Endothelial cell of umbilical vein (primary cell): ENCODE data around the gene MCCD1. TPM values are rescaled to one million over a fixed set of nuclear protein-coding genes. Genes with fewer than 3 reads are reported as not detected.
"Not testable (repeated sequence)": the region's sequence is repeated elsewhere in the genome, so short reads cannot be mapped to it uniquely, and the experiment has no call there.

Experiments
- BruUV-seq: library from RNA; stranded (reverse); fragments of 400-500 nt; replicated peaks from 2 replicates; lab custom pipeline; 2021; lab: Mats Ljungman, UMichigan
- CTCF ChIA-PET: fragments of 300-600, 350-600 bp; sonication (Branson Sonifier 250); formaldehyde crosslinking; loops from one replicate; lab custom pipeline; 2021; ENCODE audit warnings: antibody characterized with exemption, inconsistent platforms; lab: Charles Lee
- POLR2A ChIA-PET: fragments of 300-600, 350-600 bp; sonication (Branson Sonifier 250); formaldehyde crosslinking; loops from one replicate; lab custom pipeline; 2021; ENCODE audit warnings: antibody characterized with exemption, inconsistent platforms; lab: Charles Lee
- DNase-seq: peaks from one replicate; pipeline ENCODE4 v3.0.0-alpha.2; 2011; ENCODE audit warnings: low read depth, low spot score
- FAIRE-seq: peaks from 2 replicates; lab custom pipeline; 2011; peaks lifted over from hg19 to GRCh38; lab: Jason Lieb, UNC
- H2AFZ ChIP-seq: 2 replicates; pipeline ENCODE4 v1.6.0; 2012; ENCODE audit warnings: low read depth, low read length, control low read depth, inconsistent platforms
- H3K27ac ChIP-seq: 2 replicates; pipeline ENCODE4 v1.5.1; 2011; ENCODE audit warnings: low read depth, mild to moderate bottlenecking, control low read depth, low read length, moderate library complexity; ENCODE audit not compliant: insufficient read depth
- H3K27me3 ChIP-seq, 2 experiments: 2 replicates each; pipeline versions ENCODE4 v1.6.0 to v1.6.1; 2011; ENCODE audit warnings: low read length in 2 of 2, mixed read lengths in 1 of 2; ENCODE audit not compliant: control insufficient read depth in 2 of 2, insufficient read depth in 2 of 2
- H3K36me3 ChIP-seq, 2 experiments: 2 replicates in 1 of 2; 3 replicates in 1 of 2; pipeline ENCODE4 v1.5.1; 2011; ENCODE audit warnings: low read length in 2 of 2, mild to moderate bottlenecking in 1 of 2, moderate library complexity in 1 of 2; ENCODE audit not compliant: control insufficient read depth in 2 of 2, insufficient read depth in 2 of 2; ENCODE audit errors: extremely low read depth in 1 of 2
- H3K4me1 ChIP-seq: 3 replicates; pipeline ENCODE4 v1.5.1; 2011; ENCODE audit warnings: mild to moderate bottlenecking, low read length; ENCODE audit not compliant: control insufficient read depth, insufficient read depth; ENCODE audit errors: extremely low read depth
- H3K4me2 ChIP-seq: 2 replicates; pipeline ENCODE4 v1.6.1; 2011; ENCODE audit warnings: low read length, control low read depth, mixed read lengths; ENCODE audit not compliant: insufficient read depth
- H3K4me3 ChIP-seq, 3 experiments: fragments of 200-600 bp in 1 of 3; sonication (generic), shearing (Covaris generic) in 1 of 3; replicated peaks in 1 of 3; 2 replicates each; pipeline ENCODE4 v1.5.1; 2011 to 2016; ENCODE audit warnings: control low read depth in 3 of 3, low read length in 3 of 3, mild to moderate bottlenecking in 2 of 3, inconsistent platforms in 1 of 3, low read depth in 1 of 3, moderate library complexity in 1 of 3; ENCODE audit not compliant: insufficient read depth in 1 of 3
- H3K79me2 ChIP-seq: 2 replicates; pipeline ENCODE4 v1.6.0; 2012; ENCODE audit warnings: low read length, inconsistent platforms; ENCODE audit not compliant: control insufficient read depth, insufficient read depth
- H3K9ac ChIP-seq: replicated peaks from 2 replicates; pipeline ENCODE3; 2011; ENCODE audit warnings: low read length, control low read depth; ENCODE audit not compliant: insufficient read depth; ENCODE audit errors: extremely low read depth
- H3K9me1 ChIP-seq: replicated peaks from 3 replicates; pipeline ENCODE4 v1.6.0; 2011; ENCODE audit warnings: mild to moderate bottlenecking, low read length; ENCODE audit not compliant: control insufficient read depth, insufficient read depth; ENCODE audit errors: extremely low read depth
- H3K9me3 ChIP-seq: replicated peaks from 2 replicates; pipeline ENCODE4 v1.5.1; 2012; ENCODE audit warnings: low read length, inconsistent platforms; ENCODE audit not compliant: control insufficient read depth, insufficient read depth
- H4K20me1 ChIP-seq: replicated peaks from 2 replicates; pipeline ENCODE3; 2011; ENCODE audit warnings: mild to moderate bottlenecking, low read length; ENCODE audit not compliant: control insufficient read depth, insufficient read depth; ENCODE audit errors: extremely low read depth
- EZH2 ChIP-seq: IDR thresholded peaks from 2 replicates; pipeline ENCODE4 v1.6.1; 2012; ENCODE audit warnings: borderline replicate concordance, low read depth, mild to moderate bottlenecking, moderate library complexity, low read length, inconsistent platforms; ENCODE audit not compliant: severe bottlenecking
- FOS ChIP-seq: IDR thresholded peaks from 2 replicates; pipeline ENCODE4 v1.6.1; 2011; ENCODE audit warnings: mild to moderate bottlenecking, low read length, moderate library complexity, borderline replicate concordance; ENCODE audit not compliant: insufficient read depth
- JUN ChIP-seq: IDR thresholded peaks from 2 replicates; pipeline ENCODE4 v1.6.1; 2011; ENCODE audit warnings: borderline replicate concordance, low read depth; ENCODE audit not compliant: insufficient read length, insufficient read depth
- dilution Hi-C: fragments of 300-500 bp; cut with MboI; formaldehyde crosslinking; loops from one replicate; pipeline ENCODE4 v1.15.0; 2019; ENCODE audit warnings: low sequenced_read_pairs; ENCODE audit not compliant: extremely low pct_ligation_motif_present
- intact Hi-C: fragments of 100-400 bp; cut with micrococcal nuclease; formaldehyde crosslinking; loops from one replicate; pipeline ENCODE4 v1.10.0; 2022
- polyA plus RNA-seq, 4 experiments: library from polyadenylated mRNA; depleted of rRNA in 3 of 4; stranded (reverse) in 3 of 4; unstranded in 1 of 4; fragments of >200 nt; gene quantifications; 2 replicates each; pipeline versions ENCODE4 v1.2.1 to v1.2.3, GENCODE V29; 2011 to 2012; ENCODE audit warnings: missing spikeins in 1 of 4
- total RNA-seq: library from RNA; stranded (reverse); gene quantifications from 2 replicates; pipeline ENCODE4 v1.2.3, GENCODE V29; 2021

Gene MCCD1
- total and polyA plus RNA-seq, 2 donors (not counting 3 experiments of a cell fraction or from before 2014, with no cell fraction given), result not detected

DNA sequence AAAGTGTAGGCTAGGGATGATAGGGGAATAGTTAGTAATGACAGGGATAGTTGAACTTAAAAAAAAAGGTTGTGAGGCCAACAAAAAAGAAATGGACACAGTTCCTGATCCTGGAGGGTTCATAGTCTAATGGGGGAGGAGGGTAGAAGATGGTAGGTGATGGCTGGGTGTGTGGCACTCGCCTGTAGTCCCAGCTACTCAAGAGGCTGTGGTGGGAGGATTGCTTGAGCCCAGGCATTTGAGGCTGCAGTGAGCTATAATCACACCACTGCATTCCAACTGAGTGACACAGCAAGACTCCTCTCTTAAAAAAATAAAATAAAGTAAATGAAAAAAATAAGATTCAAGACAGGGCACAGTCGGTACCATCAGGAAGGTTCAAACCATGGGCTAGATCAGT is 33.2 kb upstream of the MCCD1 start:
- H3K9me1 ChIP-seq, result no peaks in the 10 kb centered on the region
- dilution Hi-C loops, result no loop called here
- H3K9ac ChIP-seq, result peak overlapping the region; percentile 75
- no peak overlapping the region for H2AFZ ChIP-seq
- H3K27ac ChIP-seq, result peak overlapping the region; percentile 74
- no peaks in the 10 kb centered on the region for H3K27me3 ChIP-seq
- intact Hi-C loops, result no loop called here
- FAIRE-seq (no peak), DNase-seq (peak; percentile 27)
- no peaks in the 10 kb centered on the region for H4K20me1 ChIP-seq
- POLR2A ChIA-PET, result interaction anchor here (0.6 to 1.6 kb wide), 3 partner anchors 37 to 111 kb away, joined by 3 to 4 read pairs (median 3); no protein-coding TSS in a partner anchor
- TF ChIP-seq EZH2 (no peak), FOS (peak; percentile 34), JUN (no peak)
- H3K9me3 ChIP-seq, result no peaks in the 10 kb centered on the region
- no TSS peak for BruUV-seq
- peak overlapping the region in 2 of 3 experiments; percentile 44 to 84 for H3K4me3 ChIP-seq
- H3K4me2 ChIP-seq, result peak overlapping the region; percentile 89
- H3K79me2 ChIP-seq, result peaks cover 44% of the 10 kb centered on the region
- peaks cover 20% of the 10 kb centered on the region for H3K4me1 ChIP-seq
- CTCF ChIA-PET, result interaction anchor here (0.8 to 4.4 kb wide), 10 partner anchors 12 to 102 kb away, joined by 3 to 45 read pairs (median 5); partner anchors contain the start of genes ATP6V1G2, DDX39B and MCCD1
- no peaks in the 10 kb centered on the region for H3K36me3 ChIP-seq

DNA sequence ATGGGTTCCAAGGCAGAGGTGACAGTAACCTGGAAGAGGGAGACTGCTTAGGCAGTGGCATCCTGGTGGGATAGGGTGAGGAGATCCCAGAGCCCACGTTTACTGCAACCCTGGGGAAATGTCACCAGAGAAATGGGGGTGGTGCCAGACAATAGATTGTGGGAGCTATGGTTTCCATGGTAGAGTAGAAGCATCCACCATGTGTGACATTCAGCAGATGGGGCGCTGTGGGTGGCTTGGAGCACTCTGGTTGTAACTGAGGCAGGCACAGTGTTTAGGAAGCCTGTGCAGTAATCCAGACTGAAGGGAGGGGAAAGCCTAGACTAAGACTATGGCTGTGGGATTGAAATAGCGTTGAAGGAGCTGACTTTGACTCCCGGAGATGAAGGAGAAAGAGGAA is 31.9 kb upstream of the MCCD1 start:
- POLR2A ChIA-PET, result interaction anchor here (0.8 kb wide), 1 partner anchor 337 kb away, joined by 3 read pairs; no protein-coding TSS in a partner anchor
- intact Hi-C loops, DNase-seq, H3K27me3 ChIP-seq, BruUV-seq, H4K20me1 ChIP-seq, FAIRE-seq, H3K9me3 ChIP-seq, H2AFZ ChIP-seq, H3K36me3 ChIP-seq, dilution Hi-C loops, H3K9ac ChIP-seq, H3K9me1 ChIP-seq: not testable (repeated sequence)
- Histone ChIP-seq H3K4me2 (peak overlapping the region; percentile 81), H3K79me2 (peaks cover 57% of the 10 kb centered on the region), H3K4me1 (peaks cover 20% of the 10 kb centered on the region), H3K27ac (peak overlapping the region; percentile 62), H3K4me3 (peak overlapping the region in 1 of 3 experiments; percentile 64)
- CTCF ChIA-PET, result interaction anchor here (0.9 to 3.0 kb wide), 3 partner anchors 21 to 94 kb away, joined by 3 to 13 read pairs (median 4); partner anchors contain the start of gene DDX39B
